Testis (tissue), 3 donors: ENCODE data around the gene ZNF106. TPM values are rescaled to one million over a fixed set of nuclear protein-coding genes. Genes with fewer than 3 reads are reported as not detected.

ENCODE experiments used
- DNase-seq: peaks from one replicate; pipeline ENCODE4 v3.0.0-alpha.2; 2019
- H3K27ac ChIP-seq, 2 donors: fragments of 200-600 bp; sonication (generic); one replicate each; pipeline ENCODE4 v1.5.1; 2019
- H3K27me3 ChIP-seq: fragments of 200-600 bp; sonication (generic); one replicate; pipeline ENCODE4 v1.5.1; 2019
- H3K36me3 ChIP-seq: fragments of 200-600 bp; sonication (generic); one replicate; pipeline ENCODE4 v1.5.1; 2017; ENCODE audit warnings: low read depth; ENCODE audit errors: missing control alignments
- H3K4me1 ChIP-seq: fragments of 200-600 bp; sonication (generic); one replicate; pipeline ENCODE4 v1.5.1; 2019
- H3K4me3 ChIP-seq, 2 donors: fragments of 200-600 bp; sonication (generic); one replicate each; pipeline ENCODE4 v1.5.1; 2017 to 2019
- H3K9me3 ChIP-seq: fragments of 200-600 bp; sonication (generic); one replicate; pipeline ENCODE4 v1.5.1; 2017
- POLR2A ChIP-seq: fragments of 450-650 bp; IDR thresholded peaks from one replicate; pipeline ENCODE4 v1.6.1; 2017; ENCODE audit warnings: antibody characterized with exemption, mild to moderate bottlenecking, moderate library complexity
- WGBS, 2 donors: methylation state at CpG; one replicate each; pipeline ENCODE4 v1.1.5; 2018; 5-methylcytosine and 5-hydroxymethylcytosine counted together
- intact Hi-C: fragments of 100-400 bp; cut with DNase I; formaldehyde crosslinking; loops from one replicate; pipeline ENCODE4 v1.15.1; 2023; ENCODE audit warnings: low total_unique reads
- polyA plus RNA-seq: library from polyadenylated mRNA; stranded (reverse); fragments of 350-450 nt; fragmentation: Illumina TruSeq; extraction: RNeasy Lipid Tissue Mini Kit (QIAGEN cat#74804); gene quantifications from one replicate; pipeline ENCODE4 v1.2.3, GENCODE V29; 2014; ENCODE audit warnings: low read depth, low replicate concordance; ENCODE audit not compliant: insufficient read depth
- total RNA-seq, 2 donors: library from RNA; depleted of rRNA; stranded (reverse); fragments of >200 nt; gene quantifications; one replicate each; pipeline ENCODE4 v1.2.3, GENCODE V29; 2016
- TF ChIP-seq, protein P1 (sequence below), 3 experiments: fragments of 450-650 bp in 2 of 3; fragments of 200-600 bp in 1 of 3; sonication (generic) in 1 of 3; IDR thresholded peaks; one replicate each; pipeline ENCODE4 v1.5.1; 2016 to 2019; ENCODE audit warnings: antibody characterized with exemption in 3 of 3, mild to moderate bottlenecking in 2 of 3, moderate library complexity in 1 of 3

Gene ZNF106
- total and polyA plus RNA-seq, 3 donors from 2014 or later: 51.4 to 95.4 (median 84.4) TPM

DNA sequence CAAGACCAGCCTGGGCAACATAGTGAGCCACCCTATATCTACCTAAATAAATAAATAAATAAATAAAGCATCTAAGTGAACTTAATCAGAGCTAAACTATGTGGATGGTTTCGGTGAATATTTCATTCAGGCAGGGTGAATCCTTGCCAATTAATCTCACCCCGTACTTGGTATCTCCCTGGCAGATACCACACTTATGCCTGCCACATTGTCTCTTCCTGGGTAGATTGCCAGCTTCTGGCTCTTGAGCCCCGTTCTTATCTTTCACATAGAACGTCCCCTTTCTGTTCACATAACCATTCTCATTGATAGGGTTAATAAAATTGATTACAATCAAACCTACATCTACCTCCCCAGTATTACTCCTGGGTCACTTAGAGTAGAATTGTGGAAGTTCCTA is 11.5 kb upstream of the ZNF106 start:
- H3K9me3 ChIP-seq: no peaks in the 10 kb centered on the region
- TF ChIP-seq, protein P1, sequence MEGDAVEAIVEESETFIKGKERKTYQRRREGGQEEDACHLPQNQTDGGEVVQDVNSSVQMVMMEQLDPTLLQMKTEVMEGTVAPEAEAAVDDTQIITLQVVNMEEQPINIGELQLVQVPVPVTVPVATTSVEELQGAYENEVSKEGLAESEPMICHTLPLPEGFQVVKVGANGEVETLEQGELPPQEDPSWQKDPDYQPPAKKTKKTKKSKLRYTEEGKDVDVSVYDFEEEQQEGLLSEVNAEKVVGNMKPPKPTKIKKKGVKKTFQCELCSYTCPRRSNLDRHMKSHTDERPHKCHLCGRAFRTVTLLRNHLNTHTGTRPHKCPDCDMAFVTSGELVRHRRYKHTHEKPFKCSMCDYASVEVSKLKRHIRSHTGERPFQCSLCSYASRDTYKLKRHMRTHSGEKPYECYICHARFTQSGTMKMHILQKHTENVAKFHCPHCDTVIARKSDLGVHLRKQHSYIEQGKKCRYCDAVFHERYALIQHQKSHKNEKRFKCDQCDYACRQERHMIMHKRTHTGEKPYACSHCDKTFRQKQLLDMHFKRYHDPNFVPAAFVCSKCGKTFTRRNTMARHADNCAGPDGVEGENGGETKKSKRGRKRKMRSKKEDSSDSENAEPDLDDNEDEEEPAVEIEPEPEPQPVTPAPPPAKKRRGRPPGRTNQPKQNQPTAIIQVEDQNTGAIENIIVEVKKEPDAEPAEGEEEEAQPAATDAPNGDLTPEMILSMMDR (IDR thresholded peaks at IDR 0.05): no peak
- no peak for TF ChIP-seq POLR2A
- DNase-seq: peak; percentile 58
- peaks cover 53% of the 10 kb centered on the region for H3K4me1 ChIP-seq
- WGBS, 2 donors: 64 to 74% methylated on average over 4 of the region's 4 CpGs
- H3K27ac ChIP-seq: peak overlapping the region in 1 of 2 donors; percentile 11
- intact Hi-C loops: no loop called here
- no peaks in the 10 kb centered on the region for H3K27me3 ChIP-seq
- H3K36me3 ChIP-seq: no peaks in the 10 kb centered on the region
- no peak overlapping the region for H3K4me3 ChIP-seq

DNA sequence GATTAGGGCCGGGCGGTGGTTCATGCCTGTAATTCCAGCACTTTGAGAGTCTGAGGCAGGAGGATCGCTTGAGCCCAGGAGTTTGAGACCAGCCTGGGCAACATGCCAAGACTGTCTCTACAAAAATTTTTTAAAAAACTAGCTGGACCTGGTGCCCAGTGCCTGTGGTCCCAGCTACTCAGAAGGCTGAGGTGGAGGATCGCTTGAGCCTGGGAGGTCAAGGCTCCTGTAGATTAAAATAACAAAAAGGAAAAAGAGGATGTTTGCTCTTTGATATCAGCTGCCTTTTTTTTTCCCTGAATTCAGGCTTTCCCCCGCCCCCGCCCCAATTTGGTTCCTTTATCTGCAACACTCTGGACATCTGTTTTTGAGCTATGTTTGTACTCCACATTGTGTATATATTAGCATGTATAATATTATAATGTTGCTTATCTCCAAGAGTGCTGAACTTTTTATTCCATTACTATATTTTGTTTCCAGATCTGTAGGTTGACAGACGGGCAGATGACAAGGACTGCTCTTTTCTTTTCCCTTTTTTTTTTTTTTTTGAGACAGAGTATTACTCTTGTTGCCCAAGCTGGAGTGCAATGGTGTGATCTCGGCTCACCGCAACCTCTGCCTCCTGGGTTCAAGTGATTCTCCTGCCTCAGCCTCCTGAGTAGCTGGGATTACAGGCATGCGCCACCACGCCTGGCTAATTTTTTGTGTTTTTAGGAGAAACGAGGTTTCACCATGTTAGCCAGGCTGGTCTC is 9.1 kb upstream of the ZNF106 start:
- 57 to 62% methylated on average over 12 of the region's 12 CpGs for WGBS, 2 donors

GRCh38 chr15:42498212-42499068 is 7.5 kb upstream of the ZNF106 start:
- intact Hi-C loops: no loop called here
- H3K4me1 ChIP-seq: peaks cover 32% of the 10 kb centered on the region
- WGBS, 2 donors: 60 to 76% methylated on average over 6 of the region's 6 CpGs

More for the DNA sequence above, 9.1 kb upstream of the ZNF106 start:
- no peaks in the 10 kb centered on the region for H3K9me3 ChIP-seq
- intact Hi-C loops: no loop called here
- no peak overlapping the region for H3K4me3 ChIP-seq
- no peaks in the 10 kb centered on the region for H3K36me3 ChIP-seq
- TF ChIP-seq POLR2A: no peak
- TF ChIP-seq, protein P1 (IDR thresholded peaks at IDR 0.05): no peak
- no peaks in the 10 kb centered on the region for H3K27me3 ChIP-seq
- peaks cover 36% of the 10 kb centered on the region for H3K4me1 ChIP-seq
- H3K27ac ChIP-seq: peak overlapping the region; percentile 62 to 78
- DNase-seq: no peak

DNA sequence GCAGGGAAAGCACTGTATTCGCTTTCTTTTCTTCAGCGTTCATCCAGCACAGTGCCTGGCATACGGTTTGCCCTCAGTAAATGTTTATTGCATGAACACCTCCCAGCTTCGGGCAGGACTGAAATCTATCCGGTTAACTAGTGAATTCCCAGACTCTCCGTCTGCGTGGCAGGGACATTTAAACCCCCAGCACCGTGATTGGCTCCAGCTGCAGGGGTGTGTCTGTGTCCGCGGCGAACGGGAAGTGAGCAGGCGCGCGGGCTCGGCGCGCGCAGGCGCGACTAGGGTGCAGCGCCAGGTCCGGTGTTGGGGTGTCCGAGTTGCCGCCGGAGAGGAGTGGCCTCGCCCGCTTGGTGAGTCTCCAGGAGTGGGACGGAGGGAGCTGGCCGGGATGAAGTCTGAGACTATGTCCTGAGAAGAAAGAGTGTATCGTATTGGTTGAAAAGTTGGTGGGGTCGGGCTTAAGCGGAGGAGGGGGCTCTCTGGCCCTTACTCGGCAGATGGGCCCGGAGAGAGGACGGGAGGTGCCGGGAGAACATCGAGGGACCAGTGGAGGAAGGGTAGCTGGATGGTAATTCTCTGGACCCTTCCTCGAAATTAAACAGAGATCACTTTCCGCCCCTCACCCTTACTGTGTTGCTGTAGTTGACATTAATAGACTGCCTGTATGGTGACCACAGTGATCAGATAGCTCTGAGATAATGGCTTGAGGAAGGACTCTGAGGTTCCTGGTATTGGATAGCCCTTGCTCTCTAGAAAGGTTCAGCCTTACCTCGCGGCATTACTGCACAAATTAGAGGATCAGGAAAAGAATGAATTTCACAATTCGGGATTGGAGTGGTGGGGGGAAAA is 4.6 kb upstream of the ZNF106 start, which contains the start of gene SNAP23:
Gene SNAP23 (plus strand): TSS at position 274 of the 852 bp plus-strand sequence. CDS start 16,213 bp downstream, outside the sequence.
- 0 to 1% methylated on average over 24 to 43 of the region's 43 CpGs for WGBS, 2 donors
- TF ChIP-seq POLR2A: peak; percentile 80
- TF ChIP-seq, protein P1 (IDR thresholded peaks at IDR 0.05): no peak
- Histone ChIP-seq H3K4me1 (peaks cover 28% of the 10 kb centered on the region), H3K4me3 (peak within 1 kb of the TSS; percentile 78 to 95), H3K36me3 (no peaks in the 10 kb centered on the region), H3K27ac (peak within 1 kb of the TSS; percentile 94 to 97), H3K27me3 (no peaks in the 10 kb centered on the region), H3K9me3 (no peaks in the 10 kb centered on the region)
- intact Hi-C loops: no loop called here
- peak; percentile 96 for DNase-seq

More at GRCh38 chr15:42498212-42499068, 7.5 kb upstream of the ZNF106 start:
- TF ChIP-seq, protein P1 (IDR thresholded peaks at IDR 0.05): no peak
- TF ChIP-seq POLR2A: no peak
- Histone ChIP-seq H3K4me3 (no peak overlapping the region), H3K36me3 (no peaks in the 10 kb centered on the region), H3K27ac (peak overlapping the region; percentile 62 to 78), H3K27me3 (no peaks in the 10 kb centered on the region), H3K9me3 (no peaks in the 10 kb centered on the region)
- DNase-seq: no peak
